Osteoblast (primary cell): Measurements from ENCODE around the gene ZBTB7C. TPM values are rescaled to one million over a fixed set of nuclear protein-coding genes. Genes with fewer than 3 reads are reported as not detected.

Experiments
- DNase-seq: peaks from one replicate; pipeline ENCODE4 v3.0.0; 2011; ENCODE audit warnings: low spot score, mixed read lengths; ENCODE audit not compliant: insufficient read length; ENCODE audit errors: missing footprints
- H2AFZ ChIP-seq: 2 replicates; pipeline ENCODE4 v1.6.0; 2011; ENCODE audit warnings: mild to moderate bottlenecking, low read length
- H3K27ac ChIP-seq: 2 replicates; pipeline ENCODE4 v1.5.1; 2011; ENCODE audit warnings: mild to moderate bottlenecking, low read depth, low read length, moderate library complexity
- H3K27me3 ChIP-seq: 2 replicates; pipeline ENCODE4 v1.6.0; 2012; ENCODE audit warnings: mild to moderate bottlenecking, control low read depth, inconsistent platforms, low read length, moderate library complexity; ENCODE audit not compliant: insufficient read depth
- H3K36me3 ChIP-seq: 2 replicates; pipeline ENCODE4 v1.5.1; 2011; ENCODE audit warnings: mild to moderate bottlenecking, low read length, control low read depth, moderate library complexity; ENCODE audit not compliant: insufficient read depth
- H3K4me1 ChIP-seq: 2 replicates; pipeline ENCODE4 v1.5.1; 2011; ENCODE audit warnings: mild to moderate bottlenecking, low read length, control low read depth, moderate library complexity; ENCODE audit not compliant: insufficient read depth
- H3K4me2 ChIP-seq: 2 replicates; pipeline ENCODE4 v1.6.0; 2011; ENCODE audit warnings: mild to moderate bottlenecking, low read length; ENCODE audit not compliant: insufficient read depth
- H3K4me3 ChIP-seq: fragments of 200-600 bp; sonication (generic); 3 replicates; pipeline ENCODE4 v1.5.1; 2012; ENCODE audit warnings: mild to moderate bottlenecking, low read length, inconsistent platforms; ENCODE audit not compliant: insufficient read depth
- H3K79me2 ChIP-seq: 2 replicates; pipeline ENCODE4 v1.6.0; 2012; ENCODE audit warnings: mild to moderate bottlenecking, low read length, control low read depth, inconsistent platforms; ENCODE audit not compliant: insufficient read depth
- H3K9me3 ChIP-seq: 2 replicates; pipeline ENCODE4 v1.5.1; 2011; ENCODE audit warnings: low read depth, low read length, control low read depth
- H4K20me1 ChIP-seq: 2 replicates; pipeline ENCODE4 v1.6.0; 2012; ENCODE audit warnings: mild to moderate bottlenecking, low read length, control low read depth; ENCODE audit not compliant: insufficient read depth
- CTCF ChIP-seq: IDR thresholded peaks from 2 replicates; pipeline ENCODE4 v1.5.1; 2011; ENCODE audit warnings: mild to moderate bottlenecking, low read depth, low read length, moderate library complexity; ENCODE audit errors: extremely low read depth
- total RNA-seq: library from RNA; depleted of rRNA; stranded (reverse); fragments of >200 nt; gene quantifications from 2 replicates; pipeline ENCODE4 v1.2.3, GENCODE V29; 2012

The ZBTB7C gene
- total RNA-seq, 1 donor: 0.36 TPM

- H3K9me3 ChIP-seq: no peaks in the 10 kb centered on the region
- no peaks in the 10 kb centered on the region for H4K20me1 ChIP-seq
- no peak for DNase-seq
- H3K27me3 ChIP-seq: peaks cover 12% of the 10 kb centered on the region
- H3K4me1 ChIP-seq: no peaks in the 10 kb centered on the region
- no peak overlapping the region for H3K27ac ChIP-seq
- H3K36me3 ChIP-seq: no peaks in the 10 kb centered on the region
- TF ChIP-seq CTCF: no peak
- H3K4me3 ChIP-seq: no peak overlapping the region
- no peak overlapping the region for H3K4me2 ChIP-seq
- H3K79me2 ChIP-seq: no peaks in the 10 kb centered on the region
- no peak overlapping the region for H2AFZ ChIP-seq
Measured at GRCh38 chr18:48359626-48360025, 49.6 kb downstream of the ZBTB7C start.

- H3K9me3 ChIP-seq: no peaks in the 10 kb centered on the region
- no peak for TF ChIP-seq CTCF
- H3K4me3 ChIP-seq: no peak overlapping the region
- H3K4me2 ChIP-seq: no peak overlapping the region
- H3K27ac ChIP-seq: no peak overlapping the region
- no peaks in the 10 kb centered on the region for H3K36me3 ChIP-seq
- H2AFZ ChIP-seq: no peak overlapping the region
- no peak for DNase-seq
- peaks cover 12% of the 10 kb centered on the region for H3K27me3 ChIP-seq
- no peaks in the 10 kb centered on the region for H3K79me2 ChIP-seq
- no peaks in the 10 kb centered on the region for H3K4me1 ChIP-seq
- no peaks in the 10 kb centered on the region for H4K20me1 ChIP-seq
Measured at GRCh38 chr18:48358868-48359267, 50.3 kb downstream of the ZBTB7C start.

GRCh38 chr18:48356909-48357631 is 52.1 kb downstream of the ZBTB7C start:
- peaks cover 11% of the 10 kb centered on the region for H3K27me3 ChIP-seq
- DNase-seq: no peak
- H3K36me3 ChIP-seq: no peaks in the 10 kb centered on the region
- H3K79me2 ChIP-seq: no peaks in the 10 kb centered on the region
- no peaks in the 10 kb centered on the region for H3K4me1 ChIP-seq
- no peaks in the 10 kb centered on the region for H3K9me3 ChIP-seq
- H3K4me2 ChIP-seq: no peak overlapping the region
- no peak overlapping the region for H3K27ac ChIP-seq
- H2AFZ ChIP-seq: no peak overlapping the region
- no peak overlapping the region for H3K4me3 ChIP-seq
- TF ChIP-seq CTCF: no peak
- no peaks in the 10 kb centered on the region for H4K20me1 ChIP-seq

GRCh38 chr18:48356151-48356745 is 52.9 kb downstream of the ZBTB7C start:
- H3K9me3 ChIP-seq: no peaks in the 10 kb centered on the region
- H3K4me2 ChIP-seq: no peak overlapping the region
- TF ChIP-seq CTCF: no peak
- H3K27me3 ChIP-seq: peaks cover 9% of the 10 kb centered on the region
- no peak overlapping the region for H3K27ac ChIP-seq
- no peaks in the 10 kb centered on the region for H3K79me2 ChIP-seq
- no peaks in the 10 kb centered on the region for H4K20me1 ChIP-seq
- no peak overlapping the region for H3K4me3 ChIP-seq
- DNase-seq: no peak
- no peak overlapping the region for H2AFZ ChIP-seq
- H3K4me1 ChIP-seq: no peaks in the 10 kb centered on the region
- H3K36me3 ChIP-seq: no peaks in the 10 kb centered on the region
